Measurements from ENCODE around the gene VSTM5.

DNA sequence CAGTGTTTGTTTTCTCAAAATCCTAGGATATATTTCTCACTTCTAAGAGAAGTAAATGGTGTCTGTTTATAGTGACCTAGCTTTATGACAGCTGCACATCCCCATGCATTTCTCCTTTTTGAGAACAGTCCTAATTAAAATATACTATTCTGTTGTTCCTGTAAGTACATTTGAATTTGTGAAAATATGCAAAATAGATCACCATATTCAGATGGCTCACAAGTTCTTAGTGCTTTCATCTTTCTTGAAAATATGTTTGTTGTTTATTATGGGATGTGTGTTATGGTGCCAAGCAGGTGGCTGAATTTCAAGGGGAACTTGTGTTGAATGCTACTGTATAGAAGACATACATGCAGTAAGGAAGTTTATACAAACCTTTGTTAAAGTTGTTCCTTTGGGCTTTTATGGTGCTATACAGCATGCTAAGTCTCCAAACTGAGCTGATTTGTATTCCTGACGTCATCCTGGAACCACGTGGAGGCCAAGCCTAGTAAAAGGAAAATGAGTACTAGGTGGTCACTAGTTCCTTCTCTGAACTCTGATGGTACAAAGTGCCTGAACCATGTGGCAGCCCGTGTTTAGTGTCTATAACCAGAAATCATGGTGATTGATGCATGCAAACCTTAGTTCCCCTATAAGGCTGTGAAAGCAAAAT, 7.8 kb upstream of the VSTM5 start:
- TF ChIP-seq POLR2A (IDR thresholded peaks at IDR 0.05; ENCODE audit: low read length) (no peak), GATA1 (IDR thresholded peaks at IDR 0.05; ENCODE audit: low read depth, low read length) (no peak)

All from erythroblast (primary cell).